NOMO-1 treated with dmso at 0.1 percent for 144 hours (cell line): ENCODE measurements around the gene STARD9.
"Not testable (repeated sequence)": the region's sequence is repeated elsewhere in the genome, so short reads cannot be mapped to it uniquely, and the experiment has no call there.

ENCODE experiments used
- DNase-seq: peaks from one replicate; lab custom pipeline; 2025; ENCODE audit not compliant: unreplicated experiment; lab: John Stamatoyannopoulos, UW

The STARD9 gene

GRCh38 chr15:42575188-42576039 is at the start of gene STARD9:
Gene STARD9 (plus strand): TSS chr15:42575606. CDS start chr15:42575716, 110 bp downstream.
- DNase-seq: peak; percentile 97

GRCh38 chr15:42528970-42529369 is 46.4 kb upstream of the STARD9 start:
- no peak for DNase-seq

- no peak for DNase-seq
These were observed 42.2 kb upstream of the STARD9 start for GRCh38 chr15:42533246-42533645.

GRCh38 chr15:42544853-42545629 is 30.4 kb upstream of the STARD9 start:
- peak; percentile 31 for DNase-seq

GRCh38 chr15:42547918-42548248 is 27.5 kb upstream of the STARD9 start:
- DNase-seq: no peak

DNA sequence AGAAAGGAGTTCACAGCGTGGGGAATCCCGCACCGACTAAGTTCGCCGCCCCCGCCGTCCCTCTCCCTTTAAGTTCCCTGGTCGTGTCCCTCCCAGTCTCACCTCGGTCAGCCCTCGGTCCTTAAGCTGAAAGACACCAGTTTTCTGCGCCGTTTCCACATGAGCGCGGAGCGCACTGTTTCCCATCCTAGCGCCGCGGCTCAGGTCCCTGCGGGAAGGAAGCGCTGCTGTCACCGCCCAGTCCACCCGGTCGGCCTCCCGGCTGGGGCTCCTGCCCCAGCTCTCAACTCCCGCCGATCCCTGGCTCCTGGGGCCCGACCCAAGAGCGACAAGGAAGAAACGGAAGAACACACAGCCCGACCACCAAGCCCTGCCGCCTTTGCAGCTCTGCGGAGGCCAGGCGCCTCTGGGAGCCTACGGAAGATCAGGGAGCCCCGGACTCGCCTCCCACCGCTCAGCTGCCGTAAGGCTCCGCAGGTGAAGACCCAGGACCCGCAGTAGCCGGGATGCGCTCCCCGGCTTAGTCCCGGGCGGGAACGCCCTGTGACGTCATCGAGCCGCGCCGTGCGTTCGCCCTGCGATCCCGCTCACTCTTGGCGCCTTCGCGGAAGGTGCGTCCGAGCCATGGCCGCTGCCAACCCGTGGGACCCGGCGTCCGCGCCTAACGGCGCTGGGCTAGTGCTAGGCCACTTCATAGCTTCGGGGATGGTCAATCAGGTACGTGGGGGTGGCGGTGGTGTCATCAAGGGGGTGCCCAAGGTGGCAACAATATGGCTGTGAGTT is 27.0 kb upstream of the STARD9 start, which contains the start of the genes HAUS2 and LRRC57:
TSS of gene HAUS2 (plus strand) at position 590 of the 783 bp plus-strand sequence. CDS start at position 625, 35 bp downstream.
TSS of gene LRRC57 (minus strand) at position 545 of the 783 bp plus-strand sequence. CDS start at position 186, 359 bp downstream.
- peak; percentile 55 for DNase-seq

DNA sequence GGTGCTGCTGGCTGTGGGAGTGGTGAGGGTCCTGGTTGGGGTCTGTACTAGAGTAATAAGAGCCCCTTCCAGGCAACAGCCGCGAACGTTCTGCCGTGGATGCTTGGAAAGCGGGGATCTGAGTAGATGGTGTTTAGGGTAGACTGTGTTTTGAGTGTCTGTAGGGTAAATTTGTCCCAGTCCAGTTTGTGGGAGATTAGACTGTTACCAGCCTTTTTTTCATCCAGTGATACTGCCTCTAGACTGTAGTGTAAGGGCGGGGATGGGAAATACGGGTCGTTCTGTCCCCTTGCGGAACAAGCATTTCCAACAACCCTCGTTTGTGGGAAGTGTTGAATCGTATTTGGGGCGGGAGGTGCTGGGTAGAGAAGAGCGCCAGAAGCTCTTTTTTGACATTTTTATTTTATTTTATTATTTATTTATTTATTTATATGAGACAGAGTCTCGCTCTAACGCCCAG is 26.3 kb upstream of the STARD9 start:
- peak; percentile 48 for DNase-seq

DNA sequence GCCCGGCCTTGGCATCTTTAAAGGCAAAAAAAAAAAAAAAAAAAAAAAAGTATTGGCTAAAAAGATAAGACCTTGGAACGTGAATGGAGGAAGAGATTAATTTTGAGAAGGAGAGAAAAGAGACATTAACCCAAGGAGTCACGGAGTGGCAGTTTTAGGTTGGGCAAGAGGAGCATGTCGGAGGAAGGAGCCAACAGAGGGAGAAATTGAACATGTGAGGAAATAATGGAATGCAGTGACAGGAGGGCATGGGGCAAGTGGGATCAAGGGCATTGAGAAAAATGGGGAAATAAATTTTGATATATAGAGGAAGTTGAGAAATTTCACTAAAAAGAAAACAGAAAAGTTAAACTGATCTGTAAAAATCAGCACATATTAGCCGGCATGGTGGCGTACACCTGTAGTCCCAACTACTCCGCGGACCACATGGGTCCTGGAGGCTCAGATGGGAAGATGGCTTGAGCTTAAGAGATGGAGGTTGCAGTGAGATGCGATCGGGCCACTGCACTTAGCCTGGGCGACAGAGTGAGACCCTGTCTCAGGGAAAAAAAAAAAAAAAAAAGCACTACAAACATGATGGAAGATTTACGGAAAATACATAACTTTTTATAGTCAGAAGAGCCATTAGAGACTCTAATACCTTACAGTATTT is 25.5 kb upstream of the STARD9 start:
- peak; percentile 28 for DNase-seq

DNA sequence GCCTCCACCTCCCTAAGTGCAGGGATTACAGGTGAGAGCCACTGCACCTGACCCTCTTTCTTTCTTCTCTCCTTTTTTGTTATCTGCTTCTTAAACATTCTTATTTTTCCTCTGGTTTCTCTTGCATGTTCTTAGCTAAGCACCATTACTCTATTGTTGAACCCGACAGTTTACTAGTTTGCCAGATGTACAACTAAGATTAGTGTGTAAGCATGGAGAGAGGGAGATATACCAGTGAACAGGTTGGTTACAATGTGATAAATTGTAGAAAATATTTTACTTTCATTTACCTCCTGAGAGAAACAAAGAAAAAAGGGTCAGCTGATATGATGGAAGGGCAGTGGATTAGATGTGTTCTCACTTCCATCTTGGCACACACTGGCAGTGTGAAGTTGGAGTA is 21.9 kb upstream of the STARD9 start:
- DNase-seq: no peak

GRCh38 chr15:42556550-42557207 is 18.7 kb upstream of the STARD9 start:
- not testable (repeated sequence) for DNase-seq

DNA sequence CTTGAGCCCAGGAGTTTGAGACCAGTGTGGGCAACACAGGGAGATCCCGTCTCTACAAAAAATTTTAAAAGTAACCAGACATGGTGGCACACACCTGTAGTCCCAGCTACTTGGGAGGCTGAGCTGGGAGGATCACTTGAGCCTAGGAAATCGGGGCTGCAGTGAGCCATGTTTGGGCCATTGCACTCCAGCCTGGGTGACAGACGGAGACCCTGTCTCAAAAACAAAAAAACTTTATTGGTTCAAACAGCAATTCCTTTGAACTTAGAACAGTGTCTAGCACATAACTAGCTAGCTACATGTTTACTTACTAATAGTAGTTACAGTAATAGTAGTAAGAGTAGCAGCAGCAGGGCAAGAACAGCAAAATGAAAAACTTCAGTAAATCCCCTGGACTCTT is 16.7 kb upstream of the STARD9 start:
- DNase-seq: no peak

DNA sequence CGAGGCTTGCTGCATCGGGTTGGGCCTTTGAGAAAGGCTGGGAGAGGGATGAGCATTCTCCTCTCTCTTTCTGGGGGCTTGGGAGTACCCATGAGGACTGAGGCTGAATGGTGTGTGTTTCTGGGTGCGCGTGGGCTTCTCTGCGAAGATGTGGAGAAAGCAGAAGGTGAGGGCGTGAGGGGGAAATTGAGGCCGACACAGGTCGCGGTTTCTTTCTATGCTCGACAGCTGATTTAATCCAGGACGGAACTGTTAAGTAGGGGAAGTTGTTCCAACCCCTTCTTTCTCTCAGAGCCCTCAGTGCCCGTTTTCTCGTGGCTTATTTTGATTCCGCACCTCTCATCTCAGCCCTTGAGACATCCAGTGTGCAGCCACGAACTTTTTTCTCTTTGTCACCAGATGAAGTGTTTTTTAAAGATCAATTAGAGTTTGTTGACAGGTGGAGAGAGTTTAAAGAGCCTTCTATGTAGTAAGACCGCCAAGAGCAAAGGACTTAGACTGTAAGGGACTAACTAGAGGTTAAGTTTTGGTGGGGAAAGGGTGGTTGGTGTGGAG is 711 bp downstream of the STARD9 start:
- DNase-seq: no peak

- no peak for DNase-seq
These were observed 1.4 kb downstream of the STARD9 start for GRCh38 chr15:42576776-42577175.

DNA sequence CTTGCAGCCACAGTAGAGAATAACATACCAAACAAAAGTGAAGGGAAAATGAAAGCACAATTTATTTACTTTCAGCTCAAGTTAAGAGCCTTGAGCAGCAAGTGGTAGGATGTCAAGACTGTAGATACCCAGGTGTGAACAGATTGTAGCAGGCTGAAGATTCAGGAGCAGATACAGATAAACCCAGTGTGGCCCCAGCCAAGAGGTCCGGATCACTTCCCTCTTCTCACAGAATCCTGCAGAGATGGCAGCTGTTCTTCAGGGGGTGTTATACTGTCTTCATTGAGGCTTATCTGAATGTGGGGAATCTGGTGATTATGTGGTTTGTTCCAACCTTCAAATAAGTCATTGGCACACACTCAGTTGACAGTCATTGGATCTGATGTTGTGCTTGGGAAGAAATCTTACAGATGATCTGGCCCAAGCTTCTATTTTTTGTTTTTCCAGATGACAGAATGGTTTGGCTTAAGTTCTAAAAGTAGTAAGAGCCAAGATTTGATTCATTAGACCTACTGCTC is 2.2 kb downstream of the STARD9 start:
- DNase-seq: no peak

GRCh38 chr15:42578984-42579537 is 3.7 kb downstream of the STARD9 start:
- DNase-seq: no peak

DNA sequence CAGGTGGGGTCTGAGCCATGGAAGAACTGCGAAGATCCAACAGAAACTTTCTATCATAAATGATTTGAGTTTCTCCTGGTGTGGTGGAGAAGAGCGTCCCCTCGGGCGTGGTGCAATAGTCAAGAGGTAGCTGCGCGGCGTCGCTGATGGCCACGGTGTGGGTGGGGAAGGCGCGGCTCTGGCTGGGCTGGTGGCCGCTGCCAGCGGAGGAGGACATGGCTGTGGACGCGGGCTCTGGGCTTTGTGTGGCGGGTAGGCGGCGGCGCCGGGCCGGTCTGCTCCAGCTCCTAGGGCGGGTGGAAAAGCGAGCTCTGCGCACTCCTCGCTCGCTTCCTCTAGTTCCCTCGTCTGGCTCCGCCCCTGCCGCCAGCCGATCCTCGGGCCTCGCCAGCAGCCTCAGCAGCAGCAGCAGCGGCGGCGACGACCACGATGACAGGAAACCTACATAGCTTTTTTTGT is 5.9 kb downstream of the STARD9 start:
- peak; percentile 76 for DNase-seq

DNA sequence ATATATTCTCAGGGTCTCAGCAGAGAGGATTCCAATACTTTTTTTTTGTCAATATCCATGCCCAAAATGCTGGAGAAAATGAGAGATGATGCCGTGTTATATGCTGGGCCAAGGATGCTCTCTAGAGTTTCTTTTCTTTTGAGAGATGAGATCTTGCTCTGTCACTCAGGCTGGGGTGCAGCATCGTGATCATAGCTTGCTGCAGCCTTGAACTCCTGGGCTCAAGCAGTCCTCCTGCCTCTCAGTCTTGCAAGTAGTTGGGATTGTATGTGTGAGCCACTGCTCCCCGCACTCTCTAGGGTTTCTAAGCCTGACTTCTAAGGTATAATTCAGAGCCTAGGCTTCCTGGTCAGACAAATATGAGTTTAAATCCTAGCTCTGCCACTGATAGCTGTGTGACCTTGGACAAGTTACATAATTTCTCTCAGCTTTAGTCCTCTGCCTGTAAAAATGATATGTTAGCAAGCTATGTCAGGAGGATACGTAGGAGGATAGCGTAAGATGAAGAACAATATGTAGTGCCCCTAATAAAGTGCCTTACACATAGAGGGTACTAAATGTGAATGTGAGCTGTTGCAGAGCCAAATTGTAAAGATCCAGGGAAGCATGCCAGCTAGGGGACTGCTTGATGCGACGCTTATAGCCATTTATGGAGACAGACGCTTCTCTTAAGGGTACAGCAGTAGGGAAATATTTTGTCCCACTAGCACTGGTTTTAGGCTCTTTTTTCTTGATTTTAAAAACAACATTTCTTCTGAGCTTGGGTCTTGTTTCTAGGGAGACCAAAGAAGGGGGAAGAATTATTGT is 7.4 kb downstream of the STARD9 start:
- DNase-seq: no peak

GRCh38 chr15:42584031-42584765 is 8.8 kb downstream of the STARD9 start:
- no peak for DNase-seq
